Thyroid gland (tissue), 4 donors: ENCODE data around the gene RPL32.
"Not testable (repeated sequence)": the region's sequence is repeated elsewhere in the genome, so short reads cannot be mapped to it uniquely, and the experiment has no call there.

Experiments used
- POLR2A ChIP-seq, 2 donors: fragments of 450-650 bp; IDR thresholded peaks; one replicate each; pipeline ENCODE4 v1.6.1; 2017; ENCODE audit warnings: antibody characterized with exemption in 2 of 2, mild to moderate bottlenecking in 2 of 2, moderate library complexity in 1 of 2
- TF ChIP-seq, protein P1 (sequence below), 6 experiments: fragments of 200-600 bp in 3 of 6; fragments of 450-650 bp in 3 of 6; sonication (generic) in 3 of 6; IDR thresholded peaks; one replicate each; pipeline ENCODE4 v1.5.1; 2016 to 2019; ENCODE audit warnings: antibody characterized with exemption in 6 of 6, mild to moderate bottlenecking in 2 of 6, inconsistent platforms in 1 of 6, moderate library complexity in 1 of 6

DNA sequence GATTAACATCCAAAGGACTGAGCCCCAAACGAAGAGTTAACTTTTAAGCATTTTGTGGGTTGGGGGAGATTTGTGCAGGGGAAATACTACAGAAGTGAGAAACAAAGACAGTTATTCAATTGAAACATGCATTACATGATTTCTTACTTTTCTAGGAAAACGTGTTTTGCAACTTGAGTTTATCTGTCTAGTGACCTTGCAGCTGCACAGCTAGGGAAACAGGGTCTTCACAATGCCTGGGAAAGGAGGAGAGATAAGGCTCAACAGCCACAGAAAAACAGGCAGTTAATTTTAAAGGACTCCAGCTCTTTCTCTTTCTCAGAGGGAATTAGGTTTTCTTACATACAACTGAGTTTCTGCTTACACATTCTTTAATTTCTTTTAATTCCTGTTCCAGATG is 37.4 kb upstream of the RPL32 start:
- TF ChIP-seq, protein P1, sequence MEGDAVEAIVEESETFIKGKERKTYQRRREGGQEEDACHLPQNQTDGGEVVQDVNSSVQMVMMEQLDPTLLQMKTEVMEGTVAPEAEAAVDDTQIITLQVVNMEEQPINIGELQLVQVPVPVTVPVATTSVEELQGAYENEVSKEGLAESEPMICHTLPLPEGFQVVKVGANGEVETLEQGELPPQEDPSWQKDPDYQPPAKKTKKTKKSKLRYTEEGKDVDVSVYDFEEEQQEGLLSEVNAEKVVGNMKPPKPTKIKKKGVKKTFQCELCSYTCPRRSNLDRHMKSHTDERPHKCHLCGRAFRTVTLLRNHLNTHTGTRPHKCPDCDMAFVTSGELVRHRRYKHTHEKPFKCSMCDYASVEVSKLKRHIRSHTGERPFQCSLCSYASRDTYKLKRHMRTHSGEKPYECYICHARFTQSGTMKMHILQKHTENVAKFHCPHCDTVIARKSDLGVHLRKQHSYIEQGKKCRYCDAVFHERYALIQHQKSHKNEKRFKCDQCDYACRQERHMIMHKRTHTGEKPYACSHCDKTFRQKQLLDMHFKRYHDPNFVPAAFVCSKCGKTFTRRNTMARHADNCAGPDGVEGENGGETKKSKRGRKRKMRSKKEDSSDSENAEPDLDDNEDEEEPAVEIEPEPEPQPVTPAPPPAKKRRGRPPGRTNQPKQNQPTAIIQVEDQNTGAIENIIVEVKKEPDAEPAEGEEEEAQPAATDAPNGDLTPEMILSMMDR (IDR thresholded peaks at IDR 0.05), result not testable (repeated sequence)
- not testable (repeated sequence) for TF ChIP-seq POLR2A (IDR thresholded peaks at IDR 0.05)
